Bronchial epithelial cell (primary cell): Measurements from ENCODE around the gene NSL1. TPM values are rescaled to one million over a fixed set of nuclear protein-coding genes. Genes with fewer than 3 reads are reported as not detected.

Experiments used
- DNase-seq: peaks from one replicate; pipeline ENCODE4 v3.0.0-alpha.2; 2010; ENCODE audit warnings: low read depth
- FAIRE-seq: peaks from 2 replicates; lab custom pipeline; 2011; peaks lifted over from hg19 to GRCh38; lab: Jason Lieb, UNC
- H3K27me3 ChIP-seq: 2 replicates; pipeline ENCODE4 v1.5.1; 2011; ENCODE audit warnings: low read length; ENCODE audit not compliant: control insufficient read depth, insufficient read depth
- H3K36me3 ChIP-seq: 2 replicates; pipeline ENCODE4 v1.5.1; 2011; ENCODE audit warnings: low read length; ENCODE audit not compliant: control insufficient read depth, insufficient read depth
- H3K4me3 ChIP-seq: 2 replicates; pipeline ENCODE4 v1.5.1; 2011; ENCODE audit warnings: mild to moderate bottlenecking, low read depth, low read length, control low read depth
- total RNA-seq: library from RNA; depleted of rRNA; stranded (reverse); fragments of >200 nt; gene quantifications from 2 replicates; pipeline ENCODE4 v1.2.1, GENCODE V29; 2014
- TF ChIP-seq, protein P1 (sequence below): IDR thresholded peaks from 2 replicates; pipeline ENCODE4 v1.5.1; 2011; ENCODE audit warnings: mild to moderate bottlenecking, moderate library complexity, low read length, control low read depth, inconsistent platforms; ENCODE audit not compliant: insufficient read depth, severe bottlenecking

The NSL1 gene
- total RNA-seq, 1 donor from 2014 or later, result 11.3 TPM

DNA sequence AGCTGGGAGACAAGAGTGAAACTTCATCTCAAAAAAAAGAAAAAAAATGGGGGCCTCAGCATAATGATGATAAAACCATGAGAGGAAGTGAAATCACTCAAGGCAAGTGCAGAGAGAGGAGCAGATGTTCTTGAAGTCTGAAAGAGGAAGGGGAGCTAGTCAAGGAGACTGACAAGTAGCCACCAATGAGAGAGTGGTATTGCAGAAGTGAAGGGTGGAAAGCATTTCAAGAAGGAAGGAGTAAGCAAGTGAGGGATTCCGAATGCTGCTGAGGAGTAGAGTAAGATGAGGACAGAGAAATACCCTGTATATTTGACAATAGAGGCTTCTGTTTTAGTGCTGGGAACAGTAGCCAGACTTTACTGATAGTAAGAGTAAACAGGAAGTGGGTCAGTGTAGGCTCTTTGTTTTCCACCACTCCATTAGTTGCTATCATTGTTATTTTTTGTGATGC lies 3.0 kb upstream of the NSL1 start:
- no peaks in the 10 kb centered on the region for H3K27me3 ChIP-seq
- DNase-seq (no peak), FAIRE-seq (no peak)
- H3K4me3 ChIP-seq, result no peak overlapping the region
- TF ChIP-seq, protein P1, sequence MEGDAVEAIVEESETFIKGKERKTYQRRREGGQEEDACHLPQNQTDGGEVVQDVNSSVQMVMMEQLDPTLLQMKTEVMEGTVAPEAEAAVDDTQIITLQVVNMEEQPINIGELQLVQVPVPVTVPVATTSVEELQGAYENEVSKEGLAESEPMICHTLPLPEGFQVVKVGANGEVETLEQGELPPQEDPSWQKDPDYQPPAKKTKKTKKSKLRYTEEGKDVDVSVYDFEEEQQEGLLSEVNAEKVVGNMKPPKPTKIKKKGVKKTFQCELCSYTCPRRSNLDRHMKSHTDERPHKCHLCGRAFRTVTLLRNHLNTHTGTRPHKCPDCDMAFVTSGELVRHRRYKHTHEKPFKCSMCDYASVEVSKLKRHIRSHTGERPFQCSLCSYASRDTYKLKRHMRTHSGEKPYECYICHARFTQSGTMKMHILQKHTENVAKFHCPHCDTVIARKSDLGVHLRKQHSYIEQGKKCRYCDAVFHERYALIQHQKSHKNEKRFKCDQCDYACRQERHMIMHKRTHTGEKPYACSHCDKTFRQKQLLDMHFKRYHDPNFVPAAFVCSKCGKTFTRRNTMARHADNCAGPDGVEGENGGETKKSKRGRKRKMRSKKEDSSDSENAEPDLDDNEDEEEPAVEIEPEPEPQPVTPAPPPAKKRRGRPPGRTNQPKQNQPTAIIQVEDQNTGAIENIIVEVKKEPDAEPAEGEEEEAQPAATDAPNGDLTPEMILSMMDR, result no peak
- H3K36me3 ChIP-seq, result no peaks in the 10 kb centered on the region

DNA sequence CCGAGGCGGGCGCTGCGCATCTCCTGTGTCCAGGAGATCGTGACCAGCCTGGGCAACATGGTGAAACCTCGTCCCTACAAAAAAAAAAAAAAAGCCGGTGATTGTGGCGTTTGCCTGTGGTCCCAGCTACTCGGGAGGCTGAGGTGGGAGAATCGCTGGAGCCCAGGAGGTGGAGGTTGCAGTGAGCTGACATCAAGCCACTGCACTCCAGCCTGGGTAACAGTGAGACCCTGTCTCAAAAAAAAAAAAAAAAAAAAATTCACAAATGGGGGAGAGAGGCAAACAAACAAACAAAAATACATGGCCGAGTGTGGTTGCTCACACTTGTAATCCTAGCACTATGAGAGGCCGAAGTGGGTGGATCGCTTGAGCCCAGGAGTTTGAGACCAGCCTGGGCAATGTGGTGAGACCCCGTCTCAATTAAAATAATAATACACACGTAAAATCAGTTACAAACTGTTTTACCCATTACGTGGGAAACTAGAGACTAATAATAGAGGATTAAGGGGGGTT lies 875 bp upstream of the NSL1 start:
- no peak for DNase-seq
- FAIRE-seq, result no peak
- TF ChIP-seq, protein P1, result no peak

DNA sequence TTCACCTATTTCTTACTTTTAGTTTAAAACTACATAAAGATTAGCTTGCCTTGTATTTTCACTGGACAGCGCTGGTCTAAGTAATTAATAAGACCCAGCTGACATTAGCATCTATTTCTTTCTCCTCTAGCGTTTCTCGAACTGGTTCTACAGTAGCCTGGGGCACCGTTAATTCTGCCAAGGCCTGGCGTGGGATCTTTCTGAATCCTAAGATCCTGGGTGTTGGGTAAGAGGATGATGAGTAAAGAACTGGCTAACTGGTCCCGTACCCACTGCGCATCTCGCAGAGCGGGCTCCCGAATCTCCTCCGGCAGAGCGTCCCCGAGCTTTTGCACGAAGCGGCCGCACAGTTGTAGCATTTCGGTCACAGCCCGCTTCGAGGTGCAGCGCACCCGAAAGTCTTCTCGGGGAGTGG lies 309 bp downstream of the NSL1 start:
- no peaks in the 10 kb centered on the region for H3K36me3 ChIP-seq
- DNase-seq (peak; percentile 70), FAIRE-seq (no peak)
- no peaks in the 10 kb centered on the region for H3K27me3 ChIP-seq
- peak overlapping the region; percentile 84 for H3K4me3 ChIP-seq
- TF ChIP-seq, protein P1, result no peak

More for the DNA sequence above, 875 bp upstream of the NSL1 start:
- H3K27me3 ChIP-seq, result no peaks in the 10 kb centered on the region
- H3K4me3 ChIP-seq, result peak overlapping the region; percentile 84
- no peaks in the 10 kb centered on the region for H3K36me3 ChIP-seq

DNA sequence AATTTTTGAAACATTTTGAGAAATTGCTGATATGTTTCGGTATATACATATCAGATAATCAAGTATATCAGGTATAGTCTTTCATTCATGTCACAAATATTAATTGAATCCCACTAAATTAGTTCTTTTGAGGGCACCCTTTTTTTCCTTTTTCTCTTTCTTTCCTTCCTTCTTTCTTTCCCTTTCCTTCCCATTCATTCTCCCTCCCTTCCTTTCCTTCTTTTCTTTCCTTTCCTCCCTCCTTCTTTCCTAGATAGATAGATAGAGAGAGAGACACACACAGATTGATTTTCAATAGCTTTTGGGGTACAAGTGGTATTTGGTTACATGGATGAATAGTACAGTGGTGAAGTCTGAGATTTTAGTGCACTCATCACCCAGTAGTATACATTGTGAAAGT lies 5.7 kb downstream of the NSL1 start:
- DNase-seq, result no peak
- TF ChIP-seq, protein P1, result no peak
- Histone ChIP-seq H3K4me3 (no peak overlapping the region), H3K27me3 (no peaks in the 10 kb centered on the region), H3K36me3 (no peaks in the 10 kb centered on the region)
- no peak for FAIRE-seq

DNA sequence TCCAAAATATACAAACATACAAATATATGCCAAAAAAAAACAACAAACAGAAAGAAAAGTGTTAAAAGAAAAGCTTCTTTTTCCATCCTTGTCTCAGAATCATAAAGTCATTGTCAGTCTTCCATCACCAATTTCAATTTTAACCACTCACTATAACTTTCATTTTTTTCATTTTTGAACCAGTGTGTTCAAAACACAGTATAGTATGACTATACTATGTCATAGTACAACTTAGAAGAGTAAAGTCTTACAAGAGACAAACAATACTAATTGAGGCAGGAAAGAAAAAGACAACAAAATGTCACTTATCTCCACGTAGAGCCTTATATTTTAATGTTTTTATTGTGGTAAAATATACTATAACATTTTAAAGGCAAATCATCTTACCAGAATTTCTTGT lies 7.6 kb downstream of the NSL1 start:
- no peak overlapping the region for H3K4me3 ChIP-seq
- no peak for DNase-seq
- H3K36me3 ChIP-seq, result no peaks in the 10 kb centered on the region
- FAIRE-seq, result no peak
- TF ChIP-seq, protein P1, result no peak
- no peaks in the 10 kb centered on the region for H3K27me3 ChIP-seq
